Measurements from ENCODE around the gene CERS3.

CERS3 gene

GRCh38 chr15:100520132-100520921 lies 8.4 kb downstream of the CERS3 start:
- Histone ChIP-seq H3K4me1 (no peaks in the 10 kb centered on the region), H3K4me3 (no peak overlapping the region), H3K36me3 (replicated peaks) (no peaks in the 10 kb centered on the region), H3K27me3 (ENCODE audit: low read depth) (no peaks in the 10 kb centered on the region), H3K9me3 (no peaks in the 10 kb centered on the region)
- in situ Hi-C loops (cut with MboI; ENCODE audit: low sequenced_read_pairs) = no loop called here
- DNase-seq (ENCODE audit: low spot score in 2 of 2) = no peak

GRCh38 chr15:100517846-100518245 lies 10.9 kb downstream of the CERS3 start:
- H3K36me3 ChIP-seq (replicated peaks) = no peaks in the 10 kb centered on the region
- H3K4me3 ChIP-seq = no peak overlapping the region
- no peaks in the 10 kb centered on the region for H3K9me3 ChIP-seq
- no peak for DNase-seq (ENCODE audit: low spot score in 2 of 2)
- in situ Hi-C loops (cut with MboI; ENCODE audit: low sequenced_read_pairs) = no loop called here
- no peaks in the 10 kb centered on the region for H3K4me1 ChIP-seq
- H3K27me3 ChIP-seq (ENCODE audit: low read depth) = no peaks in the 10 kb centered on the region

- Histone ChIP-seq H3K4me1 (no peaks in the 10 kb centered on the region), H3K9me3 (no peaks in the 10 kb centered on the region), H3K4me3 (no peak overlapping the region), H3K27me3 (ENCODE audit: low read depth) (no peaks in the 10 kb centered on the region), H3K36me3 (replicated peaks) (no peaks in the 10 kb centered on the region)
- in situ Hi-C loops (cut with MboI; ENCODE audit: low sequenced_read_pairs) = no loop called here
- DNase-seq (ENCODE audit: low spot score in 2 of 2) = no peak
Observed at GRCh38 chr15:100516643-100517512, 11.9 kb downstream of the CERS3 start.

GRCh38 chr15:100515758-100516157 lies 13.0 kb downstream of the CERS3 start:
- no peak for DNase-seq (ENCODE audit: low spot score in 2 of 2)
- Histone ChIP-seq H3K4me1 (no peaks in the 10 kb centered on the region), H3K4me3 (no peak overlapping the region), H3K36me3 (replicated peaks) (no peaks in the 10 kb centered on the region), H3K9me3 (no peaks in the 10 kb centered on the region), H3K27me3 (ENCODE audit: low read depth) (no peaks in the 10 kb centered on the region)
- in situ Hi-C loops (cut with MboI; ENCODE audit: low sequenced_read_pairs) = no loop called here

- H3K36me3 ChIP-seq (replicated peaks) = no peaks in the 10 kb centered on the region
- DNase-seq (ENCODE audit: low spot score in 2 of 2) = no peak
- no peaks in the 10 kb centered on the region for H3K9me3 ChIP-seq
- H3K27me3 ChIP-seq (ENCODE audit: low read depth) = no peaks in the 10 kb centered on the region
- no peak overlapping the region for H3K4me3 ChIP-seq
- no peaks in the 10 kb centered on the region for H3K4me1 ChIP-seq
- in situ Hi-C loops (cut with MboI; ENCODE audit: low sequenced_read_pairs) = no loop called here
Observed at GRCh38 chr15:100508641-100509300, 20.0 kb downstream of the CERS3 start.

- Histone ChIP-seq H3K36me3 (replicated peaks) (no peaks in the 10 kb centered on the region), H3K9me3 (no peaks in the 10 kb centered on the region), H3K27me3 (ENCODE audit: low read depth) (no peaks in the 10 kb centered on the region), H3K4me3 (no peak overlapping the region), H3K4me1 (no peaks in the 10 kb centered on the region)
- no peak for DNase-seq (ENCODE audit: low spot score in 2 of 2)
- in situ Hi-C loops (cut with MboI; ENCODE audit: low sequenced_read_pairs) = no loop called here
Observed at GRCh38 chr15:100502651-100503050, 26.1 kb downstream of the CERS3 start.

- in situ Hi-C loops (cut with MboI; ENCODE audit: low sequenced_read_pairs) = no loop called here
- H3K4me3 ChIP-seq = no peak overlapping the region
Observed at GRCh38 chr15:100501117-100501516, 27.6 kb downstream of the CERS3 start.

GRCh38 chr15:100500226-100500990 lies 28.3 kb downstream of the CERS3 start:
- no peaks in the 10 kb centered on the region for H3K4me1 ChIP-seq
- no peak for DNase-seq (ENCODE audit: low spot score in 2 of 2)
- in situ Hi-C loops (cut with MboI; ENCODE audit: low sequenced_read_pairs) = no loop called here
- no peak overlapping the region for H3K4me3 ChIP-seq
- H3K27me3 ChIP-seq (ENCODE audit: low read depth) = peaks cover 3% of the 10 kb centered on the region; the same call in 1 of the 2 replicates
- H3K36me3 ChIP-seq (replicated peaks) = no peaks in the 10 kb centered on the region
- H3K9me3 ChIP-seq = no peaks in the 10 kb centered on the region

More at GRCh38 chr15:100501117-100501516, 27.6 kb downstream of the CERS3 start:
- DNase-seq (ENCODE audit: low spot score in 2 of 2) = no peak
- Histone ChIP-seq H3K27me3 (ENCODE audit: low read depth) (peaks cover 3% of the 10 kb centered on the region; the same call in 1 of the 2 replicates), H3K4me1 (no peaks in the 10 kb centered on the region), H3K36me3 (replicated peaks) (no peaks in the 10 kb centered on the region), H3K9me3 (no peaks in the 10 kb centered on the region)

- H3K4me1 ChIP-seq = no peaks in the 10 kb centered on the region
- H3K27me3 ChIP-seq (ENCODE audit: low read depth) = peaks cover 3% of the 10 kb centered on the region; the same call in 1 of the 2 replicates
- DNase-seq (ENCODE audit: low spot score in 2 of 2) = no peak
- in situ Hi-C loops (cut with MboI; ENCODE audit: low sequenced_read_pairs) = no loop called here
- H3K36me3 ChIP-seq (replicated peaks) = no peaks in the 10 kb centered on the region
- H3K9me3 ChIP-seq = no peaks in the 10 kb centered on the region
- H3K4me3 ChIP-seq = no peak overlapping the region
Observed at GRCh38 chr15:100495861-100496260, 32.9 kb downstream of the CERS3 start.

- Histone ChIP-seq H3K4me3 (no peak overlapping the region), H3K9me3 (no peaks in the 10 kb centered on the region), H3K4me1 (no peaks in the 10 kb centered on the region), H3K36me3 (replicated peaks) (no peaks in the 10 kb centered on the region), H3K27me3 (ENCODE audit: low read depth) (peaks cover 3% of the 10 kb centered on the region; the same call in 1 of the 2 replicates)
- no peak for DNase-seq (ENCODE audit: low spot score in 2 of 2)
- in situ Hi-C loops (cut with MboI; ENCODE audit: low sequenced_read_pairs) = no loop called here
Observed at GRCh38 chr15:100493213-100493612, 35.5 kb downstream of the CERS3 start.

GRCh38 chr15:100484443-100484842 lies 44.3 kb downstream of the CERS3 start:
- Histone ChIP-seq H3K27me3 (ENCODE audit: low read depth) (no peaks in the 10 kb centered on the region), H3K36me3 (replicated peaks) (no peaks in the 10 kb centered on the region), H3K4me1 (no peaks in the 10 kb centered on the region), H3K9me3 (no peaks in the 10 kb centered on the region), H3K4me3 (no peak overlapping the region)
- DNase-seq (ENCODE audit: low spot score in 2 of 2) = no peak
- in situ Hi-C loops (cut with MboI; ENCODE audit: low sequenced_read_pairs) = no loop called here

GRCh38 chr15:100483370-100483769 lies 45.4 kb downstream of the CERS3 start:
- no peaks in the 10 kb centered on the region for H3K36me3 ChIP-seq (replicated peaks)
- in situ Hi-C loops (cut with MboI; ENCODE audit: low sequenced_read_pairs) = no loop called here
- H3K4me3 ChIP-seq = no peak overlapping the region

GRCh38 chr15:100476805-100477204 lies 51.9 kb downstream of the CERS3 start:
- Histone ChIP-seq H3K9me3 (no peaks in the 10 kb centered on the region), H3K27me3 (ENCODE audit: low read depth) (no peaks in the 10 kb centered on the region)
- in situ Hi-C loops (cut with MboI; ENCODE audit: low sequenced_read_pairs) = no loop called here

More at GRCh38 chr15:100483370-100483769, 45.4 kb downstream of the CERS3 start:
- no peak for DNase-seq (ENCODE audit: low spot score in 2 of 2)
- Histone ChIP-seq H3K9me3 (no peaks in the 10 kb centered on the region), H3K27me3 (ENCODE audit: low read depth) (no peaks in the 10 kb centered on the region), H3K4me1 (no peaks in the 10 kb centered on the region)

More at GRCh38 chr15:100476805-100477204, 51.9 kb downstream of the CERS3 start:
- Histone ChIP-seq H3K36me3 (replicated peaks) (no peaks in the 10 kb centered on the region), H3K4me3 (no peak overlapping the region), H3K4me1 (peaks cover 3% of the 10 kb centered on the region)
- DNase-seq (ENCODE audit: low spot score in 2 of 2) = no peak

Data from HAP-1 (cell line).